T-helper 9 cell (primary cell): ENCODE measurements around the gene SNAP47.

Experiments
- DNase-seq: peaks from one replicate; pipeline ENCODE4 v3.0.0-alpha.2; 2020

The SNAP47 gene

GRCh38 chr1:227798078-227798802 lies 63.0 kb downstream of the SNAP47 start:
- DNase-seq = no peak

DNA sequence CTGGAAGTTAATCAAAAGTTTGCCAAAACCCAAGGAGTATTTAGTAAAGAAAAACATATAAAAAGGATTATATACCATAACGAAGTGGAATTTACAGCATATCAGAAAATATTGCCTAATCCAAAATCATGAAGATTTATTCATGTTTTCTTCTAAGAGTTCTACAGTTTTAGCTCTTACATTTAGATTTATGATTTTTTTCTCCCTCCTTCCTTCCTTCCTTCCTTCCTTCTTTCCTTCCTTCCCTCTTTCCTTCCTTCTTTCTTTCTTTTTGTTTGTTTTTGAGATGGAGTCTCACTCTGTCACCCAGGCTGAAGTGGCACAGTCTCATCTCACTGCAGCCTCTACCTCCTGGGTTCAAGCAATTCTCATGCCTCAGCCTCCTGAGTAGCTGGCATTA lies 64.5 kb downstream of the SNAP47 start:
- DNase-seq = no peak

DNA sequence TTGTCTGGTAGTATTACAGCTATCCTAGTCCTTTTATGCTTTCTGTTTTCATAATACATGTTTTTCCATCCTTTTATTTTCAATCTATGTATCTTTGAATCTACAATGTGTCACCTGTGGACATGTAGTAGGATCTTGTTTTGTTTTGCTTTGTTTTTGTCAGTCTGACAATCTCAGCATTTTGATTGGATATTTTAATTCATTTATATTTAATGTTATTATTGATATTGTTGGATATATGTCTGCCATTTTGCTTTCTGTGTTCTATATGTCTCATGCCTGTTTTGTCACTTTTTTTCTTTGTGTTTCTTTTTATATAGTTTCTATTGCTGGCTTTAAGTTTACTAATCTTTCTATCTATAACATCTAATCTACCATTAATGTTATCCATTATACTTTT lies 68.7 kb downstream of the SNAP47 start:
- DNase-seq = no peak

DNA sequence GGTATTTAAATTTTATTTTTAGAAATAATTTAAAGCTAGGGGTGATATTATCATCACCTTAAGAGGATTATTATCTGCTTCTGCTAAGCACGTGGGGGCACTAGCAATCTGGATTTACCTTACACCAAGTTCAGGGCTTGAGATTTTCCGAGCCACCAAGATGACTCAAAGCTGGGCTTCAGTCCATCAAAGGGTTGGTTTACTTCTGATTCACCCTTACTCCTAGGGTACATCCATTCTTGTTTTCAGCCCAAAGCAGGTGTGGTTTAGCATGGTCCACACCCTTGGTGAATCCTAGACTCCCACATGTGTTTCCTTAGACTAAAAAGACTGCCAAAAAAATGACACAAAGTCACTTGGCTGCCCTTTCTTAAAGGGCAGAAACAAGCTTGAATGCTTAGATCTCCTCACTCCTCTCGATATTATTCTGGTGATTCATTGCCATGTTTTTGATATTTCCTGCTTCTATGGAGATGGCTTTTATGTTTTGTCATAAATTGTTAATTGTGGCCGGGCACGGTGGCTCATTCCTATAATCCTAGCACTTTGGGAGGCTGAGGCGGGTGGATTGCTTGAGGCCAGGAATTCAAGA lies 70.5 kb downstream of the SNAP47 start:
- no peak for DNase-seq

- DNase-seq = no peak
Measured at GRCh38 chr1:227808566-227808965, 73.3 kb downstream of the SNAP47 start.

DNA sequence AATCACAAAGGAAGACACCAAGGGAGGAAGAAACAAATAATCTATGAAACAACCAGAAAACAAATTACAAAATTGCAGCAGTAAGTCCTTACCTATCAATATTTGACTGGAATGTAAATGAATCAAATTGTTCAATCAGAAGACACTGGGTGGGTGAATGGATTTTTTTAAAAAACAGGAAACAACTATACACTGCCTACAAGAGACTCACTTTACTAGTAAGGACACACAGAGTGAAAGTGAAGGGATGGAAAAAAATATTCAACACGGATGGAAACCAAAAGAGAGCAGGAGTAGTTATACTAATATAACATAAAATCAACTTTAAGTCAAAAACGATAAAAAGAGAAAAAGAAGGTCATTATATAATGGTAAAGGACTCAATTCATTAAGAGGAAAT lies 73.8 kb downstream of the SNAP47 start:
- no peak for DNase-seq

GRCh38 chr1:227813962-227814361 lies 78.7 kb downstream of the SNAP47 start:
- DNase-seq = no peak

DNA sequence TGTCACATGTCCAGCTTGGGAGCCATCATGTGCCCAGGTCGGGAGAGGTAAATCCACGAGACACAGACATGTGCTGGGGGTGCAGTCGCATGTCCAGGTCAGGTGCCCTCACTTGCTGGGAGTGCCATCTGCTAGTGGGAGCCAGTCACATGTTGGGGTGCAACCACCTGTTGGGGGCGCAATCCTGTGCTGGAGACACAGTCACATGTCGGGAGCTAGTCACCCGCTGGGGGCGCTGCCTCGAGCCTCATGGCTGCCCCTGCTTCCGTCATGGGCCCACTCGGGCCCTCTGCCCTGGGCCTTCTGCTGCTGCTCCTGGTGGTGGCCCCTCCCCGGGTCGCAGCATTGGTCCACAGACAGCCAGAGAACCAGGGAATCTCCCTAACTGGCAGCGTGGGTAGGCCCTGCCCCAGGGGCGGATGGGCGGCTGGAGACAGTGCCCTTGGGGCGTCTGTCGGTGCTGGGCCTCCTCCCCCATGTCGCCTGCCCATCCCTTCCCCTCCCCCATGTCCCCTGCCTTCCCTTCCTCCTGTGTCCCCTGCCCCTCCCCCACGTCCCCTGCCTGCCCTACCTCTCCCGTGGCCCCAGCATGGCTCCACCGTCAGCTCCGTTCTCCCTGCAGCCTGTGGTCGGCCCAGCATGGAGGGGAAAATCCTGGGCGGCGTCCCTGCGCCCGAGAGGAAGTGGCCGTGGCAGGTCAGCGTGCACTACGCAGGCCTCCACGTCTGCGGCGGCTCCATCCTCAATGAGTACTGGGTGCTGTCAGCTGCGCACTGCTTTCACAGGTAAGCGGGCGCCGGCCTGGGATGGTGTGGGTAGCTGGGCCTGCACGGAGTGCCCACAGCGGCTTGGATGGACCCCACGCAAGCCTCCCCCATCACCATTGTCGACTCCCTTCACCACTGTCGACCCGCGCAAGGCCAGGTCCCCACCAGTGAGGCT lies 80.5 kb downstream of the SNAP47 start, which contains the start of gene PRSS38:
PRSS38 (plus strand) TSS at position 208 of the 942 bp plus-strand sequence; CDS start at position 250, 42 bp downstream.
- DNase-seq = no peak

- DNase-seq = no peak
Measured at GRCh38 chr1:227816750-227817446, 81.7 kb downstream of the SNAP47 start.

DNA sequence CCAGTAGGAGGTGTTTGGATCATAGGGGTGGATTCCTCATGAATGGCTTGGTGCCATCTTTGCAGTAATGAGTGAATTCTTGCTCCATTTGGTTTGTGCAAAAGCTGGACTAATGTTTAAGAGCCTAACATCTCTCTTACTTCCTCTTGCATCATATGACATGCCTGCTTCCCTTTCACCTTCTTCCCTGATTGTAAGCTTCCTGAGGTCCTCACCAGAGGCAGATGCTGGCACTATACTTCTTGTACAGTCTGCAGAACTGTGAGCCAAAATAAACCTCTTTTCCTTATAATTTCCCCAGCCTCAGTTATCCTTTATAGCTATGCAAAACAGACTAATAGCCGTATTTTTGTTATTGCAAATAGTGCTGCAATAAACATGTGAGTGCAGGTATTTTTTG lies 88.3 kb downstream of the SNAP47 start:
- no peak for DNase-seq

DNA sequence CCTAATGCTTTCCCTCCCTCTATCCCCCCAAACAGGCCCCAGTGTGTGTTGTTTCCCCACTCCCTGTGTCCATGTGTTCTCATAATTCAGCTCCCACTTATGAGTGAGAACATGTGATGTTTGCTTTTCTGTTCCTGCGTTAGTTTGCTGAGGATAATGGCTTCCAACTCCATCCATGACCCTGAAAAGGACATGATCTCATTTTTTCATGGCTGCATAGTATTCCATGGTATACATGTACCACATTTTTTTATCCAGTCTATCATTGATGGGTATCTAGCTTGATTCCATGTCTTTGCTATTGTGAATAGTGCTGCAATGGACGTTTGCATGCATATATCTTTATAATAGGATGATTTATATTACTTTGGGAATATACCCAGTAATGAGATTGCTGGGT lies 89.0 kb downstream of the SNAP47 start:
- DNase-seq = no peak

DNA sequence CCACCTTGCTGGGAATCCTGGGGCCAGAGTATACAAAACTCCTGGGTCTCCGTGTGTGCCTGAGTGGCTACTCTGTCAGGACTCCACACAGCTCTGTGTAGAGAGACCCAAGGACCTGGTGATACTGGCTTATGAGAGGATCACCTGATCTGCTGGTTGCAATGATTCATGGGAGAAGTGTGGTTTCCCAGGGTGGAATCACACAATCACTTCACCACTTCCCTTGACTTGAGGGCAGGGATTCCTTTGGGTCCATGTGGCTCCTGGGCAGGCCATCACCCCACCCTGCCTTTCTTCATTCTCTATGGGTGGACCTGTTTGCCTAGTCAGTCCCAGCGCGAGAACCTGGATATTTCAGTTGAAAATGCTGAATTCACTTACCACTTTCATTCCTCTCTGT lies 93.6 kb downstream of the SNAP47 start:
- DNase-seq = no peak
